ELR (cell line): Measurements from ENCODE around the gene LDB3.

Experiments
- DNase-seq: peaks from one replicate; pipeline ENCODE4 v3.0.0-alpha.2; 2015; ENCODE audit warnings: low read depth

The LDB3 gene

GRCh38 chr10:86665218-86665607 is 3.1 kb upstream of the LDB3 start:
- no peak for DNase-seq

GRCh38 chr10:86665868-86666267 is 2.4 kb upstream of the LDB3 start:
- DNase-seq = no peak

GRCh38 chr10:86666538-86666937 is 1.8 kb upstream of the LDB3 start:
- no peak for DNase-seq

- no peak for DNase-seq
These were observed 710 bp upstream of the LDB3 start for GRCh38 chr10:86667421-86668181.

- no peak for DNase-seq
These were observed 2.0 kb downstream of the LDB3 start for GRCh38 chr10:86670290-86670811.

GRCh38 chr10:86670876-86671275 is 2.6 kb downstream of the LDB3 start:
- DNase-seq = no peak

- no peak for DNase-seq
These were observed 3.1 kb downstream of the LDB3 start for GRCh38 chr10:86671419-86671818.

GRCh38 chr10:86671985-86672710 is 3.8 kb downstream of the LDB3 start:
- DNase-seq = no peak

- DNase-seq = no peak
These were observed 5.0 kb downstream of the LDB3 start for GRCh38 chr10:86673216-86673826.

GRCh38 chr10:86673827-86674581 is 5.7 kb downstream of the LDB3 start:
- DNase-seq = no peak

- DNase-seq = no peak
These were observed 6.6 kb downstream of the LDB3 start for GRCh38 chr10:86674912-86675311.

- no peak for DNase-seq
These were observed 9.1 kb downstream of the LDB3 start for GRCh38 chr10:86677374-86677773.

GRCh38 chr10:86678999-86679792 is 10.9 kb downstream of the LDB3 start:
- no peak for DNase-seq

GRCh38 chr10:86681047-86681446 is 12.7 kb downstream of the LDB3 start:
- no peak for DNase-seq

GRCh38 chr10:86681722-86682386 is 13.5 kb downstream of the LDB3 start:
- DNase-seq = no peak

- DNase-seq = no peak
These were observed 14.4 kb downstream of the LDB3 start for GRCh38 chr10:86682675-86683074.

- DNase-seq = peak; percentile 25
These were observed 16.2 kb downstream of the LDB3 start for GRCh38 chr10:86684331-86685097.

GRCh38 chr10:86685416-86685815 is 17.1 kb downstream of the LDB3 start:
- no peak for DNase-seq

- no peak for DNase-seq
These were observed 17.8 kb downstream of the LDB3 start for GRCh38 chr10:86685893-86686632.
